GM12873 (cell line): ENCODE results near the gene NUDT9.

Source experiments
- TF ChIP-seq, protein P1 (sequence below): IDR thresholded peaks from 2 replicates; pipeline ENCODE4 v1.5.1; 2012; ENCODE audit warnings: low read depth, mild to moderate bottlenecking, moderate library complexity, low read length, control low read depth; ENCODE audit not compliant: insufficient read depth; ENCODE audit errors: missing control alignments

NUDT9 gene

GRCh38 chr4:87433342-87433741 is 11.0 kb downstream of the NUDT9 start:
- TF ChIP-seq, protein P1, sequence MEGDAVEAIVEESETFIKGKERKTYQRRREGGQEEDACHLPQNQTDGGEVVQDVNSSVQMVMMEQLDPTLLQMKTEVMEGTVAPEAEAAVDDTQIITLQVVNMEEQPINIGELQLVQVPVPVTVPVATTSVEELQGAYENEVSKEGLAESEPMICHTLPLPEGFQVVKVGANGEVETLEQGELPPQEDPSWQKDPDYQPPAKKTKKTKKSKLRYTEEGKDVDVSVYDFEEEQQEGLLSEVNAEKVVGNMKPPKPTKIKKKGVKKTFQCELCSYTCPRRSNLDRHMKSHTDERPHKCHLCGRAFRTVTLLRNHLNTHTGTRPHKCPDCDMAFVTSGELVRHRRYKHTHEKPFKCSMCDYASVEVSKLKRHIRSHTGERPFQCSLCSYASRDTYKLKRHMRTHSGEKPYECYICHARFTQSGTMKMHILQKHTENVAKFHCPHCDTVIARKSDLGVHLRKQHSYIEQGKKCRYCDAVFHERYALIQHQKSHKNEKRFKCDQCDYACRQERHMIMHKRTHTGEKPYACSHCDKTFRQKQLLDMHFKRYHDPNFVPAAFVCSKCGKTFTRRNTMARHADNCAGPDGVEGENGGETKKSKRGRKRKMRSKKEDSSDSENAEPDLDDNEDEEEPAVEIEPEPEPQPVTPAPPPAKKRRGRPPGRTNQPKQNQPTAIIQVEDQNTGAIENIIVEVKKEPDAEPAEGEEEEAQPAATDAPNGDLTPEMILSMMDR: no peak

DNA sequence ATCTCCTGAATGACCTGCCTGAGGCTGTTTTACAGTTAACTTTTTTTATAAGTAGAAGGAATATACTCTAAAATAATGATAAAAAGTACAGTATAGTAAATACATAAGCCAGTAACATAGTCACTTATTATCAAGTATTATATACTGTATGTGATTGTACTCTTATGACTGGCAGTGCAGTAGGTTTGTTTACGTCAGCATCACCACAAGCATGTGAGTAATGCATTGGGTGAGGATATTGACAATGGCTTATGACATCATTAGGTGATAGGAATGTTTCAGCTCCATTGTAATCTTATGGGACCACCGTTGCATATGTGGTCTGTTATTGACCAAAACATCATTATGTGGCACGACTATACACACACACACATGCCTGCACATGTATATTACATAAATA is 20.5 kb downstream of the NUDT9 start:
- TF ChIP-seq, protein P1: no peak

DNA sequence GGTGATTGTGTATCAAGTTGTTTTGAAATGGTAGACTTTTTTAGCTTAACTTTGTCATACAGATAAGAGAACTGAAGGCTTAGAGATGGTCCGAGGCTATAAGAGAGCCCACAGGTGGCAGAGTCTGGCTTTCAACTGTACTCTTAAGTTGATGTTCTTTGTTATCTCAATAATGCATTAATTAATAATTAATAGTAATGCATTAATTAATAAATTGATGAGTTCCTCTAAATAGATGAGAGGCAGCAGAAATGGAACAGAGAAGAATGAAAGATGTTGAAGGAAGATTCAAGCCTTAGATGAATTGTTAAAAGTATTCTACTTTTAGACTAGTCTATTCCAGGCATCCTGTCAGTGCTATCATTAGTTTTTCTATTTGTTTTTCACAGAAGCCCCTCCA is 22.4 kb downstream of the NUDT9 start:
- TF ChIP-seq, protein P1: no peak

DNA sequence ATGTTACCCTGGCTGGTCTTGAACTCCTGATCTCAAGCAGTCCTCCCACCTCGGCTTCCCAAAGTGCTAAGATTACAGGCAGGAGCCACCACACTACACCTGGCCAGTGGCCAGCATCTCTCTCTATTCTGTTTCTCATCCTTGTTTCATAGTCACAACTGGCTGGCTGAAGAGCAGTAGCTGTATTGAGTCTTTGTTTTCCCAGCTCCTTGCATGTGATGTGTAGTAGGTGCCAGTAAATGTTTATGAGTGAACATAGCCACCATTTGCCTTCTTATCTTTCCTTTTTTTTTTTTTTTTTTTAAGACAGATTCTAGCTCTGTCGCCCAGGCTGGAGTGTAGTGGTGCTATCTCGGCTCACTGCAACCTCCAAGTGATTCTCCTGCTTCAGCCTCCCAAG is 23.6 kb downstream of the NUDT9 start:
- TF ChIP-seq, protein P1: no peak

GRCh38 chr4:87451537-87451936 is 29.2 kb downstream of the NUDT9 start:
- TF ChIP-seq, protein P1: peak; percentile 13

GRCh38 chr4:87458913-87459312 is 36.5 kb downstream of the NUDT9 start:
- TF ChIP-seq, protein P1: no peak

DNA sequence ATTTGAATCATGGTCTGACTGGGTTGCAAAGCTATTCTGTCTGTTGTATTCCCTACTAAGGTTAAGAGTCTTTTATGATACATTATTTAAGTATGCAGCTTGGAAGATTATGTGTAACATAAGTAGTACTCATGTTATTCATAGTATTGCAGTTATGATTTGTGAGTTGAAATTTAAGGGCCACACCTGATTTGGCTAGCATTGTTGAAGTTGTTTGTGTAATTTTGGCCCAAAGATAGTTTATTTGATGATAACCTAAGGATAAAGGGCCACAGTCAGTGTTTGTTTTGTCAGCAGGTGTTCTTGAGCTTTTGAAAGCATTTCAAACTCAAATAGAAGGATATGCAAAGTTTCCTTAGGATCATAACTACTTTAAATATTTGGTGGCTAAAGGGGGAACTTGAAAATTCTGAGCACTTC is 38.9 kb downstream of the NUDT9 start:
- TF ChIP-seq, protein P1: no peak
